Mucosa of descending colon (tissue), 3 donors: ENCODE measurements around the gene G6PC3. TPM values are rescaled to one million over a fixed set of nuclear protein-coding genes. Genes with fewer than 3 reads are reported as not detected.
A peak's percentile ranks its signal among the peaks of the same experiment; 100 is the strongest.

Experiments
- ATAC-seq: fragments of 200-7000 bp; cut with Tn5 transposase; one replicate; pipeline ENCODE4 v1.9.1; 2020; ENCODE audit warnings: mild to moderate bottlenecking, moderate library complexity
- DNase-seq, 3 donors: peaks; one replicate each; pipeline ENCODE4 v3.0.0-alpha.2; 2020
- H3K36me3 ChIP-seq: fragments of 200-600 bp; one replicate; pipeline ENCODE4 v1.8.0; 2021; ENCODE audit warnings: low read depth, mild to moderate bottlenecking
- H3K4me1 ChIP-seq: fragments of 200-600 bp; one replicate; pipeline ENCODE4 v1.8.0; 2021; ENCODE audit warnings: low read depth, mild to moderate bottlenecking
- H3K4me3 ChIP-seq: fragments of 200-600 bp; one replicate; pipeline ENCODE4 v1.8.0; 2021; ENCODE audit warnings: mild to moderate bottlenecking
- H3K9me3 ChIP-seq: fragments of 200-600 bp; one replicate; pipeline ENCODE4 v1.8.0; 2021; ENCODE audit warnings: mild to moderate bottlenecking
- CTCF ChIP-seq: fragments of 200-600 bp; IDR thresholded peaks from one replicate; pipeline ENCODE4 v1.8.0; 2022; ENCODE audit warnings: antibody characterized with exemption, mild to moderate bottlenecking
- intact Hi-C, 2 donors: fragments of 100-400 bp; cut with DNase I in 1 of 2; cut with micrococcal nuclease in 1 of 2; formaldehyde crosslinking; loops; one replicate each; pipeline versions ENCODE4 v1.11.0 to v1.11.1; 2022; cut with DNase I, micrococcal nuclease
- total RNA-seq, 3 donors: library from RNA; stranded (reverse); fragmentation: NEBNext Ultra II Directional in 2 of 3; extraction: Animal tissue kit (Norgen Biotek cat#: 25700) in 2 of 3; gene quantifications; one replicate each; pipeline versions ENCODE4 v1.2.1 to v1.2.4, GENCODE V29; 2021 to 2023
- donor health status: DM: no; HTN: no; CAD: no; lungs with moderate emphysema.
- donor health status: DM: no; HTN: no; CAD: no.
- donor health status: DM: no; HTN: yes; CAD: no.

G6PC3 gene
- total RNA-seq, 3 donors from 2014 or later, result 29.5 to 48.1 (median 30.0) TPM

DNA sequence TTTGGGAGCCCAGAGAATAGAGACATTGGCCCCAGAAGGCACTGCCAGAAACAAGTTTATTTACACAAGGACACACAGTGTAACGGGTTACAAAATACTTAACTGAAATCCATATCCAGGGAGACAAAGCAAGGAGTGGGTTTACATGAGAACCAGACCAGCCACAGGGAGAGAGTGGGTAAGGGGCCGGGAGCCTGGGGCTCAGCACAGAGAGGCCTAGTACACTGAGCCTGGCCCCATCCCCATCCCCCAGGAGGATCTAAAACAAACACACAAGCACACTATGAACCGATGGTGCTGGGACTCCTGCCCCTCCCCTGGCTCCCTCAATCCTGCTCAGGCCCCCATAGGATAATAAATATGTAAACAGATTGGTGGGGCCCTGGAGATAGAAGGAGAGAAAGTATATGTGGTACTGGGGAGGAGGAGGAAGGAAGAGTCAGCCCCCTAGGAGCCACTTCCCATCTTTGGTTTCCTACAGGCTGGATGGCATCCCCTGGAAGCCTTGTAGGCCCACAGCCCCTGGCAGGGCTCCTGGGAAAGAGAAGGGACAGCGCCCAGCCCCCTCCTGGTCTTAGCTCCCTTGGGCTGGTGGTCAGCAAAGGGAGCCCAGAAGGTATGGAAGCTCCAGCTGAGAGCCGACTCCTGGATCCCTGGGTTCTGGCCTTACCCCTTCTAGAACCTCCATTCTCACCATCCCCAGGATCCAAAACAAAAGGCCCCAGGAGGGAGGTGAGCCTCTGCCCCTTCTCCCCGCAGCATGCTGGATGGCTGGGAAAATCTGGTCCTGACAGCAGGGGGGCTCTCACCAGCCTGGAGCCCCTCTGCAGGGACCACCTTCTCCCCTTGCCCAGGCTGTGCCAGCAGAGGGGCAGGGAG is 6.4 kb downstream of the G6PC3 start:
- ATAC-seq, result no peak
- H3K36me3 ChIP-seq, result no peaks in the 10 kb centered on the region

GRCh38 chr17:44077595-44077909 is 7.0 kb downstream of the G6PC3 start:
- no peaks in the 10 kb centered on the region for H3K9me3 ChIP-seq
- ATAC-seq (peak; percentile 37), DNase-seq (no peak)
- H3K4me3 ChIP-seq, result no peak overlapping the region
- H3K36me3 ChIP-seq, result no peaks in the 10 kb centered on the region
- intact Hi-C loops, result no loop called here
- no peak for TF ChIP-seq CTCF
- no peaks in the 10 kb centered on the region for H3K4me1 ChIP-seq

More for the DNA sequence above, 6.4 kb downstream of the G6PC3 start:
- peaks cover 1% of the 10 kb centered on the region for H3K4me1 ChIP-seq
- intact Hi-C loops, result no loop called here
- DNase-seq, result no peak
- H3K9me3 ChIP-seq, result no peaks in the 10 kb centered on the region
- no peak for TF ChIP-seq CTCF
- H3K4me3 ChIP-seq, result no peak overlapping the region

DNA sequence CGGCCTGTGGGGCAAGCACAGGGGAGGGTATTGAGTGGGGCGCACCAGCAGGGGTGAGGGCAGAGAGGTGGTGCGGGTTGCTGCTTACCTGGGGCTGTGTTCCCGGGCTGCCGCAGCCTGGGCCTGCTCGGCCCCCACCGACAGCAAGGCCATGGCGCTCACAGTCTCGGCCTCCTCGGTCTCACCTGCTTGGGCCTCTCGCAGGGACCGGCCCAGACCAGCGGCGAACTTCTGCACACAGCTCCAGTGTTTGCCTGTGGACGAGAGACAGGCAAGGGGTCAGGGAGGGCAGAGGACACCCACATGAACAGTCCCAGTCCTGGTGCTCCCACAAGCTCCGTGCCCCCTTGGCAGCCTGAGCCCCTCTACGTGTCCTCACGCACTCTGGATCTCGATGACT is 7.9 kb downstream of the G6PC3 start:
- intact Hi-C loops, result no loop called here
- Histone ChIP-seq H3K4me1 (no peaks in the 10 kb centered on the region), H3K9me3 (no peaks in the 10 kb centered on the region), H3K4me3 (no peak overlapping the region), H3K36me3 (no peaks in the 10 kb centered on the region)
- TF ChIP-seq CTCF, result no peak
- DNase-seq, result no peak
- ATAC-seq, result peak; percentile 6

- no peaks in the 10 kb centered on the region for H3K4me1 ChIP-seq
- DNase-seq (peak in 1 of 3 donors; percentile 33), ATAC-seq (no peak)
- H3K36me3 ChIP-seq, result no peaks in the 10 kb centered on the region
- no peak overlapping the region for H3K4me3 ChIP-seq
- no peaks in the 10 kb centered on the region for H3K9me3 ChIP-seq
- intact Hi-C loops, result no loop called here
- no peak for TF ChIP-seq CTCF
Observed at GRCh38 chr17:44079877-44080821, 9.6 kb downstream of the G6PC3 start.

DNA sequence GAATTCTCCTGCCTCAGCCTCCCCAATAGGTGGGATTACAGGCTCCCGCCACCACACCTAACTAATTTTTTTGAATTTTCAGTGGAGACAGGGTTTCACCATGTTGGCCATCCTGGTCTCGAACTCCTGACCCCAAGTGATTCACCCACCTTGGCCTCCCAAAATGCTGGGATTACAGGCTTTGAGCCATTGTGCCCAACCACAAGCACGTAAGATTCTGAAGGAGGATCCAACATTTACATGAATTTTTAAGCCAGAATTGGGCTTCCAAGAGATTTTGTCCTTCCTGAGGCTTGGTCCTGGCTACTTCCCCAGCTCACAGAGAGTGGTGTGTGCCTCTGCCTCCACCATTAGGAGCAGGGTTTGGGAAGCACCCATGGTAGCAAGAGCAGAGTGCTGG is 11.1 kb downstream of the G6PC3 start:
- ATAC-seq (no peak), DNase-seq (peak in 1 of 3 donors; percentile 1)
- H3K4me1 ChIP-seq, result no peaks in the 10 kb centered on the region
- no peak for TF ChIP-seq CTCF
- no peak overlapping the region for H3K4me3 ChIP-seq
- H3K36me3 ChIP-seq, result no peaks in the 10 kb centered on the region
- H3K9me3 ChIP-seq, result no peaks in the 10 kb centered on the region
- intact Hi-C loops, result no loop called here
